G401 (cell line): ENCODE data around the gene ADAMTS20. TPM values are rescaled to one million over a fixed set of nuclear protein-coding genes. Genes with fewer than 3 reads are reported as not detected.

Source experiments
- DNase-seq: peaks from one replicate; pipeline ENCODE4 v3.0.0-alpha.2; 2015; ENCODE audit warnings: low spot score
- in situ Hi-C: cut with HindIII; loops from 2 replicates; pipeline ENCODE4 v1.10.0; 2016; ENCODE audit warnings: low sequenced_read_pairs, mixed read lengths
- total RNA-seq: library from RNA; depleted of rRNA; stranded (reverse); fragments of >200 nt; shearing (Covaris generic); gene quantifications from 2 replicates; pipeline ENCODE4 v1.2.3, GENCODE V29; 2014

ADAMTS20 gene
- total RNA-seq, 1 experiment from 2014 or later: 1.1 TPM

DNA sequence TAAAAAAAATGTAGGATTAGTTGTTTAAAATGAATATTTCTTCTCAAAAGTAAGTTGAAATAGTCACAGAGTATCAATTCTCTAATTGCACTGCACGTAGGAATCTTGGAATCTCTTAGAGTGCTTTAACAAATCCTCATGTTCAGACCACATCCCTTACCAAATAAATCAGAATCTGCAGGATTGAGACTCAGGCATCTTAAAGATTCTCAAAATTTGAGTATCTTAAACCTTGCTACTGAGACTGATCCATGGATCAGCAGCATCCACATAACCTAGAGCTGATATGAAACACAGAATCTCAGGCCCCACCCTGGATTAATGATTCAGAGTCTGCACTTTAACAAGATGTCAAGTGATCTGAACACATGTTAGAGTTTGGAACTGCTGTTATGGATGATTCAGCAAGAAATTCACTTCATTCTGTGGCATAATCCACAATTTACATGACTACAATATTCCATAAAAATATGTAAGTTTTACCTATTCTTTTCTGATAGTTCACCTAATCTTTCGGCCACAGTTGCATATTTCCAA, 58.7 kb downstream of the ADAMTS20 start:
- in situ Hi-C loops: no loop called here
- no peak for DNase-seq

GRCh38 chr12:43482311-43483085, 69.5 kb downstream of the ADAMTS20 start:
- DNase-seq: no peak
- in situ Hi-C loops: no loop called here

DNA sequence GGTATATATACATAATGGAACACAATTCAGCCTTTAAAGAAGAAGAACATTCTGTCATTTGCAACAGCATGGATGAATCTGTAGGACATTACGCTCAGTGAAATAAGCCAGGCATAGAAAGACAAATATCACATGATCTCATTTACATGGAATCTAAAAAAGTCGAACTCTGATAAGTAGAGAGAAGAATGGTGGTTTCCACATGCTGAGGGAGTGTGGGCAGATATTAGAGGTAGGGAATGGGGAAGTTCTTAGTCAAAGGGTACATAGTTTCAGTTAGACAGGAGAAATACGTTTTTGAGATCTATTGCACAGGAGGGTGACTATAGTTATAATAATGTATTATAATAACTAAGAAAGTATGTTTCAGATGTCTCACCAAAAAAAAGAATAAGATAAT, 71.4 kb downstream of the ADAMTS20 start:
- in situ Hi-C loops: no loop called here
- no peak for DNase-seq

GRCh38 chr12:43462741-43463140, 89.3 kb downstream of the ADAMTS20 start:
- in situ Hi-C loops: no loop called here
- no peak for DNase-seq

GRCh38 chr12:43462080-43462479, 89.9 kb downstream of the ADAMTS20 start:
- in situ Hi-C loops: no loop called here
- no peak for DNase-seq

DNA sequence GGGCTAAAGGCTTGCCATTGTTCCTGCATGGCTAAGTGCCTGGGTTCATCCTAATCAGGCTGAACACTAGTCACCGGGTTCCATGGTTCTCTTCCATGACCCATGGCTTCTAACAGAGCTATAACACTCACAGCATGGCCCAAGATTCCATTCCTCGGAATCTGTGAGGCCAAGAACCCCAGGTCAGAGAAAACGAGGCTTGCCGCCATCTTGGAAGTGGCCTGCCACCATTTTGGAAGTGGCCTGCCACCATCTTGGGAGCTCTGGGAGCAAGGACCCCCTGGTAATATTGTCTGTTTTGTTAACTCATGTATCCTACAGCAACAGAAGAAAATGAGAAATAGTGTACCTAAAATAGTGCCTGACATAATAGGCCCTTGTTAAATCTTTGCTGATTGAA, 92.7 kb downstream of the ADAMTS20 start:
- in situ Hi-C loops: no loop called here

GRCh38 chr12:43453761-43454160, 98.2 kb downstream of the ADAMTS20 start:
- DNase-seq: no peak
- in situ Hi-C loops: no loop called here

More for the DNA sequence above, 92.7 kb downstream of the ADAMTS20 start:
- DNase-seq: no peak

DNA sequence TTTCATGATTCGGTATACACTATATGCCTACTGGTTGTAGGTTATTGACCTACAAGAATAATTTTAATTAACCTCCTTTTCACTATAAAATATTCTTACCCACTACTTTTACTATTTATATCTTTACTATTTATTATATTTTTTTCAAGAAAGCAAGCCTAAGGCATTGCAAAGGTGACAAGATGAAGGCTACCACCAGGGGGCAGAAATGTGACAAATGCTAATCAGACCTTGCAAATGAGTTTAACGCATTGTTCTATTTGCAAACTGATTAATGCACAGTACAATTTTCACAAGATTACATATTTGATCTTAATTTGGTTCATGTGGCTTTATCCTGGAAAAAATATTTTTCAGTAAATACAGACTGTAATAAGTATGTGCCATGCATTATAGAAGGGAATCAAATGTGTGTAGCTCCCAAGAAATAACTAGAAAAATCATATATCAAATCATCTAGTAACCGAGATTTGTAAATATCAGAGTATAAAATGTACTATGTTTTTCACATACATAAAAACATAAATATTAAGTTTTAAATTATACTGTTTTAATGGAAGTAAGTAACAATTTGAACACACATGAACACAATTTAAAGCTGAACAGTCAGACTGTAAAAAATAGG, 107.0 kb downstream of the ADAMTS20 start:
- in situ Hi-C loops: no loop called here
- DNase-seq: peak; percentile 33

GRCh38 chr12:43436597-43436996, 115.4 kb downstream of the ADAMTS20 start:
- in situ Hi-C loops: no loop called here
- DNase-seq: no peak

- DNase-seq: no peak
- in situ Hi-C loops: no loop called here
Observed at GRCh38 chr12:43434614-43435013, 117.4 kb downstream of the ADAMTS20 start.

DNA sequence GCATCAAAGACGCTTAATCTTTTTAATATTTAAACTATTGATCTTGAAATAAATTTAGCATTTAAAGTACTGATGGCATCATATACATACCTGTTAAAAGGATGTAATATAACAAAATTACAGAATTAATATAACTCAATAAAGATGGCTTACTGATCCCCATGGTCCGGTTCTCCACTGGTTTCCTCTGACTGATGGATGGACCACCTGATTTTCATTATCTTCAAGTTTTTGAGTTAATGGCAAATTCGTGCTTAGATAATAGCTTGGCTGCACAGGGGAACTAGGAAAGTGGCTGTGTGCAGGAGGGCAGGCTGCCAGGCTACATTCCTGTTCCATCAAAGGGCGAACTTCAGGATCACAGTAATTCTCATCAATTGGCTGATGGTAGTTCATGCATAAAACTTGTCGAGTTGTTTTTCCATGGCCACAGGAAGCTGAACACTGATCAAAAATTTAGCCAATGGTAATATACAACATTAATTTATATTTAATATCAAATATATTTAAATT, 123.9 kb downstream of the ADAMTS20 start:
- in situ Hi-C loops: no loop called here

DNA sequence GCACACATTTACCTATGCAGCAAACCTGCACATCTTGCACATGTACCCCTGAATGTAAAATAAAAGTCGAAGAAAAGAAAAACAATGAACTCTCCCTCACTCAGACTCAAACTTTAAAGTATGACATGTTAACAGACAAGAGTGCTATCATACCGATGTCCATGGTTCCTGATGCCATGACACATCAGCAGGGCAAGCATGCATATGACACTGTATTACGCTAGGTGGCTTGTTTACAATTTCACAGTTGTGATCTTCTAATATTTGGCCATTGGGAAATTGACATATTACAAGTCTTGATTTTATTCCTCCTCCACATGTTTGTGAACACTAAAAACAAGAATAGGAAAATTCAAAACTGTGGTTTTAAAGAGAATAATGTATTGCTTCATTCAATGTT, 126.6 kb downstream of the ADAMTS20 start:
- in situ Hi-C loops: no loop called here
- DNase-seq: no peak

More for the DNA sequence above, 123.9 kb downstream of the ADAMTS20 start:
- DNase-seq: no peak

GRCh38 chr12:43416981-43417380, 135.0 kb downstream of the ADAMTS20 start:
- no peak for DNase-seq
- in situ Hi-C loops: no loop called here

DNA sequence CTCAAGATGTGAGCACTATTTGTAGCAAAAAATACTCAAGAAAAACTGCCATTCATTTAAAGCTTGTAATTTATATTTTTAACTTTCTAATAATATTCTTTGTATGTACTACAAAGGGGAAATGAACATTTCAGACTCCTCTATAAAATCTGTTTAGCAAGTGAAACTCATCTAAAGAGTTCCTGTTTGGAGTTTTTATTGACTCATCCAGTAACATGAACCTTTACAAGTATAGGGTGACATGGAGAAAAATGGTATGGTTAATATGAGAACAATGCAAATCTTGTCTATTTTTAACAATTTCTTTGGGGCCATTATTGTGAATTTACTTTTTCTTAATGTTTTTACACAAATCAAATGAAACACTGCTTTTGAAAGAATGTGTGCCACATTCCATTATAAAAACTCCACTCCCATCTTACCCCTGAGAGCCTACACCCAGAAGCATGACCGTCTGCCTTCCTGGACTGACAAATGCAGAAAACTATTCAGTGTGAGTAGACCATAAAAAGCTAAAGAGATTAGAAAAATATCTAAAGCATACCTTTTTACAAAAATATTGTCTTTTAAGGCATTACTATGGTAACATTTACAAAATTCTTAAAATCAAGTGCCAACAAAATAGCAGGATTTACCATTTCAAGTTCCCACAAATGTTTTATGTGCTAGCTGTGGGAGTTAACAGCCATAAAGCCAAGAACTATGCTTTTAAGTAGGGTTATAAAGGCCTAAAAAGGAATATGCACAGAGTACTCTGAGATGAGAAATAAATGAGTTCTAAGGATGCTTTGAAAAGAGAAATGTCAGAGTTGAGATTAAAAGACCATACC, 144.0 kb downstream of the ADAMTS20 start:
- DNase-seq: no peak
- in situ Hi-C loops: no loop called here

- in situ Hi-C loops: no loop called here
Observed at GRCh38 chr12:43406801-43407200, 145.2 kb downstream of the ADAMTS20 start.

GRCh38 chr12:43402436-43402835, 149.6 kb downstream of the ADAMTS20 start:
- in situ Hi-C loops: no loop called here
- no peak for DNase-seq

More at GRCh38 chr12:43406801-43407200, 145.2 kb downstream of the ADAMTS20 start:
- no peak for DNase-seq

DNA sequence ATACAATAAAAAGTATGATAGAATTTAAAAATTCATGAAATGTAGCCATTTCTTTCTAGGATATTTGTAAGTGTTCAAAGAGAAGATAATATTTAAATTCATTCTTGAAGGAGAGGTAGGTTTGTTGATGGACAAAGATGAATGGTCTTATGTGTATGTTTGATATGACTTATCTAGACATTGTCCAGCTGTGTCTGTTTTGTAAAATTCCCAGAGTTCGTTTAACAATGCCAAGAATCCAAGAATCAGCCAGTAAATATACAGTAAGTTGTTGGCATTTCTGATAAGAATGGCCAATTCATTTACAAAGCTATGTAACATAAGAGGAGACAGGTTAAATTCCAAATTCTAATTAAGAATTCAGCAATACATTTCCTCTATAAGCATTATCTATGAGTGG, 150.9 kb downstream of the ADAMTS20 start:
- in situ Hi-C loops: no loop called here
- no peak for DNase-seq

DNA sequence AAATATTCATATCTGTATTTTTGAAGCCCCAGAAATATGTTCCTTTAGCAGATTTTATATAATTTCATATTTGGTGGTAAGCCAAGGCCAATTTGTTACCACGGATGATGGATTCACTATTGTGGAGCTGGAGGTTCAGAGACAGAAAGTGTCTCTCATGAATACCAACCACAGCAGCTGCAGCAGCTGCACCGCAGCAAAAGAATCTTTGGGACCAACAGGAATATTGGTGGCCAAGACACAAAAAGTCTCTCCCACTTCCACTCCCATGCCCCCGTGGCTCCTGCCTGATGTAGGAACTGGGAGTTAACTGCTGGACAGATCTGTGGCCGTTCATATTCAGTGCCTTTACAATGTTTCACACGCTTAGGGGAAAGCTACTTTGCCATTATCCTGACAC, 155.3 kb downstream of the ADAMTS20 start:
- DNase-seq: no peak
- in situ Hi-C loops: no loop called here

DNA sequence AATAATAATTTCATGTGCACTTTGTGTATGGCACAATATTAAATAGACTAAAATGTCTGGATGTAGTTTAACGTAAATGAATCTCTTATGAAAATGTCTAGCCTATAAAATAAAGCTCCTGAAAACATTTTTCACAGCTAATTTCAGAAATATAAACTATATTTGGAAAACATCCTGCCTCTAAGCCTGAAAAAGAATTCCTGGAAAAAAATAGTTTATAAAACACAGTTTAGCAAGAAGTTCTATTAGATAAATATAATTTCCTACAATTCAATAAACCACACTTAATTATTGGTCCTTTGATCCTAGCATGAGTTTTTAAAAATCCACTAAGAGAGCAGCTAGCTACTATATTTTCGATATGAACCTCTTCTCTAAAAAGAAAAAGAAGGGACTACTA, 159.9 kb downstream of the ADAMTS20 start:
- DNase-seq: no peak
- in situ Hi-C loops: no loop called here

GRCh38 chr12:43381879-43382278, 170.1 kb downstream of the ADAMTS20 start:
- in situ Hi-C loops: no loop called here
- DNase-seq: no peak
